ENCODE results near the gene SYT1.

Gene SYT1

DNA sequence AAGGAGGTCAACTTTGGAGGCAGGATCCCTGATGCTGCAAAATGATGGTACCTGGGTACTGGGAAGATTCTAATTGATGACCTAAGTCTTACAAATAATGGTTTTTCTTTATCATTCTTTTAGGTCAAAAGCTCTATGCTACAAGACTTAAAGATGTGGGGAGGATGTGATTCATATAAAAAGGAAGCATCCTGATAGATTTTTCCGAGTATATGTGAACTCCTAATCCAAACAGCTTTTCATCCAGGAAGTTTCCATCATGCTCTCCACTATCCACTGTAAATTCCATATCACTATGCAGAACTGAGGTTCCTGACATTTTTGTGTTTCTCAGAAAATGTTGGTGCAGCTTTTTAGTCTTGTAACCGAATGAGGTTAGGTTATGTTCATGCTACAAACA is 533.0 kb downstream of the SYT1 start:
- DNase-seq = no peak
- TF ChIP-seq, protein P1, sequence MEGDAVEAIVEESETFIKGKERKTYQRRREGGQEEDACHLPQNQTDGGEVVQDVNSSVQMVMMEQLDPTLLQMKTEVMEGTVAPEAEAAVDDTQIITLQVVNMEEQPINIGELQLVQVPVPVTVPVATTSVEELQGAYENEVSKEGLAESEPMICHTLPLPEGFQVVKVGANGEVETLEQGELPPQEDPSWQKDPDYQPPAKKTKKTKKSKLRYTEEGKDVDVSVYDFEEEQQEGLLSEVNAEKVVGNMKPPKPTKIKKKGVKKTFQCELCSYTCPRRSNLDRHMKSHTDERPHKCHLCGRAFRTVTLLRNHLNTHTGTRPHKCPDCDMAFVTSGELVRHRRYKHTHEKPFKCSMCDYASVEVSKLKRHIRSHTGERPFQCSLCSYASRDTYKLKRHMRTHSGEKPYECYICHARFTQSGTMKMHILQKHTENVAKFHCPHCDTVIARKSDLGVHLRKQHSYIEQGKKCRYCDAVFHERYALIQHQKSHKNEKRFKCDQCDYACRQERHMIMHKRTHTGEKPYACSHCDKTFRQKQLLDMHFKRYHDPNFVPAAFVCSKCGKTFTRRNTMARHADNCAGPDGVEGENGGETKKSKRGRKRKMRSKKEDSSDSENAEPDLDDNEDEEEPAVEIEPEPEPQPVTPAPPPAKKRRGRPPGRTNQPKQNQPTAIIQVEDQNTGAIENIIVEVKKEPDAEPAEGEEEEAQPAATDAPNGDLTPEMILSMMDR (IDR thresholded peaks at IDR 0.05; ENCODE audit: low read depth, low read length, missing control alignments) = no peak
- in situ Hi-C loops (cut with HindIII; ENCODE audit: low pct_ligation_motif_present, low sequenced_read_pairs) = no loop called here
- no peak overlapping the region for H3K4me3 ChIP-seq (ENCODE audit: low read depth, low read length)
- no peaks in the 10 kb centered on the region for H3K36me3 ChIP-seq (replicated peaks)
- H3K27me3 ChIP-seq (replicated peaks) = no peaks in the 10 kb centered on the region
- no peak overlapping the region for H3K27ac ChIP-seq

DNA sequence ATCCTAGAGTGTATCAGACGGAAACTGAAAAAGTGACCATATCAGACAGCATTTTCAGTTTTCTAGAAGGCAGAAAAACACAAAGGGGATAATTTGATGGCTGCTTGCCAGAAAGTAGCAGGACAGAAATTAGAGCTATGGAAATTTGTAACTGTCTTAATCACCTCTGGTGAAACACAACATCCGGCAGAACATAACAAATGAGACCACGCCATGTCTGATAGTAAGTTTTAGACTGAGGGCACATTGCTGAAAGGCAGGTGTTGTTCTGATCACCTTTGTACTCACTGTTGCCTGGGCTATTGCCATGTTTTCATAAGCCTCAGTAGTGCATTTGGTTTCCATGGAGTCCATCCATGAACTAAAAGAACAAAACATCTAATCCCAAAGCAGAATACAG is 535.9 kb downstream of the SYT1 start:
- H3K4me3 ChIP-seq (ENCODE audit: low read depth, low read length) = no peak overlapping the region
- TF ChIP-seq, protein P1 (IDR thresholded peaks at IDR 0.05; ENCODE audit: low read depth, low read length, missing control alignments) = no peak
- no peaks in the 10 kb centered on the region for H3K36me3 ChIP-seq (replicated peaks)
- no peaks in the 10 kb centered on the region for H3K27me3 ChIP-seq (replicated peaks)
- no peak for DNase-seq
- in situ Hi-C loops (cut with HindIII; ENCODE audit: low pct_ligation_motif_present, low sequenced_read_pairs) = loop anchor here (25.0 kb wide), 1 partner anchor 787 kb away; no protein-coding TSS in a partner anchor
- no peak overlapping the region for H3K27ac ChIP-seq

DNA sequence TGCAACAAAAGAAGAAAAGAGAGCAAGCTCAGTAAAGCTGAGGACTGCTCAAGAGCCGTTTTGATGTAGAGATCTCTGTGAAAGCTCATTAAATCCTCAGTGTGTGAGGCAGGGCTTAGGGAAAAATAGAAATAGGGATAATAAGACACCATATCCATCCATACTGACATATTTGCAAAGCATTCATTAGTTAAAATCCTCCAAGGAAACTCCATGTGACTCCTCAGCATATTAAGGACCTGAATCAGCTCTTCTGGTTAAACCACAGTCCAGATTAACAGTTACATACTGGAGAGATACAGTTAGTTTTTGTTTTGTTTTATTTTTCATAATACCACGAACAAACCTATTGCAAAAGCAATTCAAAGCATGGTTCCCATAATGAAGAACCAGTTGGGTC is 538.0 kb downstream of the SYT1 start:
- DNase-seq = peak; percentile 40
- H3K4me3 ChIP-seq (ENCODE audit: low read depth, low read length) = no peak overlapping the region
- in situ Hi-C loops (cut with HindIII; ENCODE audit: low pct_ligation_motif_present, low sequenced_read_pairs) = loop anchor here (25.0 kb wide), 1 partner anchor 785 kb away; no protein-coding TSS in a partner anchor

DNA sequence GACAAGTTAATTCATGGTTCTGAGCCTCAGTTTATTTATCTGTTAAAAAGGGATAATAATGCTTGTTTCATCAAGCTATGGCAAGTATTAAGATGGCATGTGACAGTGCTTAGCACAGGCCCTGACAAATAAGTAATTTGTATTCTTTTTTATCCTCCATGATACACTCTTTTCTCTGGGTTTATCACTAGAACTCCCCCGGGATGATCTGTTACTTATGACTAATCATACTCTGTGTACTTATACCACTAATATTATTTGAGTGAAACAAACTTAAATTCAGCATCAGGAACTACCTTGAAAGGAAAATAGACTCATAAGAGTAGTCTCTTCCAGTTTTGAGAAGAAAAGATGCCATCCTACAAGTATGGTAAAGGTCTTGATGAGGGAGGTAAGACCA is 542.4 kb downstream of the SYT1 start:
- H3K27ac ChIP-seq = no peak overlapping the region
- H3K27me3 ChIP-seq (replicated peaks) = no peaks in the 10 kb centered on the region
- in situ Hi-C loops (cut with HindIII; ENCODE audit: low pct_ligation_motif_present, low sequenced_read_pairs) = loop anchor here (25.0 kb wide), 1 partner anchor 780 kb away; no protein-coding TSS in a partner anchor
- no peaks in the 10 kb centered on the region for H3K36me3 ChIP-seq (replicated peaks)
- TF ChIP-seq, protein P1 (IDR thresholded peaks at IDR 0.05; ENCODE audit: low read depth, low read length, missing control alignments) = no peak
- DNase-seq = no peak
- H3K4me3 ChIP-seq (ENCODE audit: low read depth, low read length) = no peak overlapping the region

More for the DNA sequence above, 538.0 kb downstream of the SYT1 start:
- TF ChIP-seq, protein P1 (IDR thresholded peaks at IDR 0.05; ENCODE audit: low read depth, low read length, missing control alignments) = no peak
- Histone ChIP-seq H3K27me3 (replicated peaks) (no peaks in the 10 kb centered on the region), H3K36me3 (replicated peaks) (no peaks in the 10 kb centered on the region), H3K27ac (no peak overlapping the region)

DNA sequence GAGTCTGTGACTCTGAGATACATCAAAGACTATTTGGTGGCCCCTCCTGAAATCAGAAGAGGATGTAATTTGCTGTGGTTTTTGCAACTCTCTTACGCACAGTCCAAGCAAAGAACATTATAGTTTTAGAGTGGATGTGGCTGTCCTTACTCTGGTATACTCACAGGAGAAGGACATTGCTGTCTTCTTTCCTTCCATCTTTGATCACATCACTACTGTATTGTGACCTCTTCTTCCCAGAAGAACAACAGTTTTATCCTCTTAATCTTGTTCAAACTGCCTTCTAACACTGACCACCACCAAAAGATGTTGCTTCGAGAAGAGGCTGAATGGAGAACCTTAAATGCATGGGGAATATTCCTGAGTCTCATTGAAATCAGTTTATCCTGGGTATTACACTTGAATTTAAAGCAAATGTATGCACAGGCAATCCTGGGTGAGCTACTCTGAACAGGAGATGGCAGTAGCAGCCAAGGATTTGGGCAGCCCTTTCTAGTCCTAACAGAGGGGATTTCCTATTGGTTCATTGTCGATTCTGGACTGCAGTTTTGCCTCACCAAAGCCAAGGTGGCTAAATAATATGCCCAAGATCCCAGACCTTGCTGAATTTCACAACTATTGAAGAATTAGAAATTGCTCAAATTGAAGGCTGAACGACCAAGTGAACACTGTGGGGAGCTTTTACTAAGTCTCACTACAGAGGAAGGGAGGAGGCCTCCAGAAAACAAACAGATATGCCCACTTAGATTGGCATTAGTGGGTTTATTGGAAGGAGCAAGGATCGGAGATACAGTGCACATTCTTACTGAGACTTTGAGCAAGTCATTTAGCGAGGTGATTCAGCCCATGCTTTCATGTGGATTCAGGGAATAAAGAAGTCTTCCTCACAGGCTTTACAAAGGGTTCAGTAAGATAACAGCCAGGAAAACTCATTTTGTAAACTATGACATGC is 543.4 kb downstream of the SYT1 start:
- no peaks in the 10 kb centered on the region for H3K27me3 ChIP-seq (replicated peaks)
- H3K4me3 ChIP-seq (ENCODE audit: low read depth, low read length) = no peak overlapping the region
- peak overlapping the region; percentile 81 for H3K27ac ChIP-seq
- in situ Hi-C loops (cut with HindIII; ENCODE audit: low pct_ligation_motif_present, low sequenced_read_pairs) = loop anchor here (25.0 kb wide), 1 partner anchor 779 kb away; no protein-coding TSS in a partner anchor
- peak; percentile 90 for DNase-seq
- TF ChIP-seq, protein P1 (IDR thresholded peaks at IDR 0.05; ENCODE audit: low read depth, low read length, missing control alignments) = peak; percentile 89
- H3K36me3 ChIP-seq (replicated peaks) = no peaks in the 10 kb centered on the region
